SHP77 treated with DMSO at 0.1 percent for 48 hours (cell line): Measurements from ENCODE around the gene BMP7.
"Not testable (repeated sequence)": the region's sequence is repeated elsewhere in the genome, so short reads cannot be mapped to it uniquely, and the experiment has no call there.

Experiments used
- DNase-seq: peaks from one replicate; lab custom pipeline; 2025; lab: John Stamatoyannopoulos, UW

Gene BMP7

DNA sequence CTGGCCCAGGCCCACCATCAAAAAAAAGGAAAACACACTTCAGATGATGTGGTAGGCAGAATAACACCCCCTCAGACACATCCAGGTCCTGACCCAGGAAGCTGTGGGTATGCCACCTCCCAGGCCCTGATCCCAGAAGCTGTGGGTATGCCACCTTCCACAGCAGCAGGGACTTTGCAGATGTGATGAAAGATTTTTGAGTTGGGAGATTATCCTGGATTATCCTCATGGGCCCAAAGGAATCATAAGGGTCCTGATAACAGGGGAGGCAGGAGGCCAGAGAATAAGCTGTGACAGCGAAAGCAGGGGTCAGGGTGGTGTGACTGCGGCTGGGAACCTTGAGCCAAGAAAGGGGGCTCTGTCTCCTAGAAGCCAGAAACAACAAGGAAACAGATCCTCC, 55.0 kb downstream of the BMP7 start:
- no peak for DNase-seq

DNA sequence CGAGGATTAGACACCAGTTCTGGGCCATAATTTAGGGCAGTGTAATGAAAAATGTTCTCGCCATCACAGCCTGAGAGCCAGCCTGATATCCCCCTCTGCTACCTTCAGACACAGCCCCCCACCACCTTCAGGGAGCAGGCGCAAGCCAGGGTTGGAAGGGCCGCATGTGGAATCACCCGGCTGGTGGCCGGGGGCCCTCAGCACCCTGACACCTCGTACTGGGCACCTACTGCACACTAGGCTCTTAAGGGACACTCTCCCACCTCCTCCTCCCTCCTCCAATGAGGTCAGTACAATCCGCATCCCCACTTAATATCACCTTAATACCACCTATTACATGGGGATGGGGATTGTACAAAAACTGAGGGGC, 55.5 kb downstream of the BMP7 start:
- DNase-seq: no peak

DNA sequence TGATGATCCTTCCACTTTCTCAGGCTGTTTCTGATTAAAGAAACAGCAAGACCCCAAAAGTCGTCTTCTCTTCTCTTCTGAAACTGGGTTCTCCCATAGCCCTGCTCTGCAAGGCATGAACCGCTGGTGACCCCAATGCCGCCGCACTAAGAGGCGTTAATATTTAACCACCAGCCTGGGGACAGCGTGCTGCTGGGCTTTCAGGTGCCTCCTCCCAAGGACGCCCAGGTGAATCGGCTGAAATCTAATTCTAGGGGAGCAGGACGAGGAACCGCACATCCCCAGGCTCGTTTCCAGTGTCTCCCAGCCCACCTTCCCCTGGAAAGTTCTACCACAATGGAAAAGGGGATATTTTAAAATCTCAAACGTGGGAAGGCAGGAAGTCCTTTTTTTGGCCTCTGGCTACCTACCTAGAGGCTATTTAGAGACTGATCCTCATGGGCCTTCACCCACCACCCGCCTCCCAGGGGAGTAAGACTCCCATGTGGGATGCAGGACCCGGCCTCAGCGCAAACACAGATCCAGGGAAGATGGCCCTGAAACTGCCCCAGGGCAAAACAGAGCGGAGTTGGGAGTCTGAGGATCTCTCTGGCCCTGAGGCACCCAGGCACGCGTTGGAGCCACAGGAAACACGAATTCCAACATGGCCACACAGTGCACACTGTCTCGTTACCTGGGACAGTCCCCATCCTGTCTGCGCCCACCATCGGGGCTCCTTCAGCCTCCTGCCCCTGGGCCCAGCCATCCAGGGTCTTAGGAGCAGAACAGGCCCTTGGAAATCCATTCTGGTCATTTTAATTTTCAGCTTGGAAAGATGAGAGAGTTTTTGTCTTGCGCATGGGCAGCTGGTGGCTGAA, 56.2 kb downstream of the BMP7 start:
- DNase-seq: no peak

- DNase-seq: no peak
These were observed 57.0 kb downstream of the BMP7 start for GRCh38 chr20:57209413-57209812.

DNA sequence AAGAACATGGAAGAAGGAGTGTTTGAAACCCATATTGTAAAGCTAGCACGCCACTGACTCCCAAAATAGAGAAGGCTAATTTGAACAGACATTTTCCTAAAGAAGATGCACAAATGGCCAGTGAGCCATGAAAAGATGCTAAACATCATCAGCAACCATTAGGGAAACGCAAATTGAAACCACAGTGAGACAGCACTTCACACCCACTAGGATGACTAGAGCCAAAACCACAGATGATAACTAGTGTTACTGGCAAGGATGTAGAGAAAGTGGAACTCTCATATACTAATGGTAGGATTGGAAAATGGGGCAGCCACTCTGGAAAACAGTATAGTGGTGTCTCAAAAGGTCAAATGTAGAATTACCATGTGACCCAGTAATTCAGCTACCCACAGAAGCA, 58.2 kb downstream of the BMP7 start:
- no peak for DNase-seq

- no peak for DNase-seq
These were observed 59.2 kb downstream of the BMP7 start for GRCh38 chr20:57207251-57207650.

GRCh38 chr20:57205606-57206219, 60.7 kb downstream of the BMP7 start:
- DNase-seq: no peak

- DNase-seq: no peak
These were observed 62.5 kb downstream of the BMP7 start for GRCh38 chr20:57203986-57204385.

GRCh38 chr20:57203204-57203603, 63.2 kb downstream of the BMP7 start:
- no peak for DNase-seq

- no peak for DNase-seq
These were observed 64.1 kb downstream of the BMP7 start for GRCh38 chr20:57202309-57202708.

GRCh38 chr20:57200882-57201695, 65.4 kb downstream of the BMP7 start:
- DNase-seq: no peak

GRCh38 chr20:57199656-57200405, 66.6 kb downstream of the BMP7 start:
- no peak for DNase-seq

DNA sequence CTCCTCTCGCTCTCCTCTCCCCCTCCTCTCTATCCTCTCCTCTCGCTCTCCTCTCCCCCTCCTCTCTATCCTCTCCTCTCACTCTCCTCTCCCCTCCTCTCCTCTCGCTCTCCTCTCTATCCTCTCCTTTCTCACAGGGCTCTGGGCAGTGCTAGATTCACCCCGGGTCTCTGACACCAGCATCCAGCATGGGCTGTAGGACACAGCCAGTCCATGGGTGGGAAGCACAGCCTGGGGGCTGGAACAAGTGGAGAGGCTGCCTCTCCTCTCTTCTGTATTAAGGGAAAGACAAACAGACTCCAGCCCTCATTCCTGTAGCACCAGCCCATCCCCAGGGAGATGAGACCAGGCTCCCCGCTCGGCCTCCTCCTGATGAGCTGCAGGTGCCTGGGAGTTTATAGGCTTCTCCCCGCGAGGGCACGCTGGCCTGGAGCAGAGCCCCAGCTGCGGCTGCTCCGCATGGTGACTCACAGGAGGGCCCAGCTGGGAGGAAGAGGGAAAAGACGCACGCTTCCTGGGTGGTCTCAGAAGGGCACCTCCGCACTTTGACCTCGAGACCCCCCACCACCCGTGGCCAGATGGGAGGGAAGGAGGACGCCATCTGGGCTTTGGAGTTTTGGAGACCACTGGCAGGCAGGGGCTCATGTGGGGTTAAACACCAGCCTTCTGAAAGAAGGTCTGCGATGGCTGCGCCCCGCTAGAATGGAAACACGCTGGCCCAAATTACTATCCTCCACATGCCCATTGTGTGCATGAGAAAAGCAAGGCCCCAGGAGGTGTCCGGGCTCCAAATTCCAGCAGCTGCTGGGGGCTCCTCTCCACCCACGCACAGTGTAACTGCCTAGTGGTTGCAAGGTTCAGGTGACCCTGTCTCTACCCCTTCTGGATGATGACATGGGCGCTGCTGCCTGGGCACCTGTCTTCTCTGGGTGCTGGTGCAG, 68.0 kb downstream of the BMP7 start:
- no peak for DNase-seq

DNA sequence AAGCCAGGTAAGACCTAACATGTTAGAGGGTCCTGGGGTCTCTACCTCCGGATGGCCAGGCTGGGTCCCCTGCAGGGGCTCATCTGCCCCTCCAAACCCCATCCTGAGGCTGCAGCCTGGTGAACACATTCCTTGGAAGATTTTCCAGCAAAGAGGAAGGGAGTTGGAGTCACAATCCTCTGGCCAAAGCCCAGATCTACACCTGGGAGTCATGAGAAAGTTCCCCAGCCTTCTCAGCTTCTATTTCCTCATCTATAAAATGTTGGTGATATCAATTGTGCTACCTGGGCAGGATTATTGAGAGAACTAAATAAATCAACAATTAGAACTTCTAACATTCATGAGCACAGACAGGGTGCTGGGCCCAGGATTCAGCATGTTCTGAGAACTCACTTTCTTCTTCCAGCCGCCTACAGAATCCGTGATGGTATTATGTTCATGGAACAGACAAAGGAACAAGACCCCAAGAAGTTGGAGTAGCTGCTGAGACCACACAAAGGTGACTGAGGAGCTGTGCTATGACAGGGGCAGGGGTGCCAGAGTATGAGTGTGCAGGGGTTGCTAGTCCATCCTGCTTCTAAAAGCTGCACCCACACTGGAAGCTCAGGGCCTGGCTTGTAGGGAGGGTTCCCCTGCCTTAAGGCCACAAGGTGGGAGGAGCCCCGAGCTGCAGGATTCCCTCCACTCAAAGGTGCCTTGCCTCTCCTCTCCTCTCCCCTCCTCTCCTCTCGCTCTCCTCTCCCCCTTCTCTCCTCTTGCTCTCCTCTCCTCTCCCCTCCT, 68.9 kb downstream of the BMP7 start:
- DNase-seq: no peak

GRCh38 chr20:57195469-57196100, 70.9 kb downstream of the BMP7 start:
- no peak for DNase-seq

- DNase-seq: no peak
These were observed 71.4 kb downstream of the BMP7 start for GRCh38 chr20:57195023-57195422.

DNA sequence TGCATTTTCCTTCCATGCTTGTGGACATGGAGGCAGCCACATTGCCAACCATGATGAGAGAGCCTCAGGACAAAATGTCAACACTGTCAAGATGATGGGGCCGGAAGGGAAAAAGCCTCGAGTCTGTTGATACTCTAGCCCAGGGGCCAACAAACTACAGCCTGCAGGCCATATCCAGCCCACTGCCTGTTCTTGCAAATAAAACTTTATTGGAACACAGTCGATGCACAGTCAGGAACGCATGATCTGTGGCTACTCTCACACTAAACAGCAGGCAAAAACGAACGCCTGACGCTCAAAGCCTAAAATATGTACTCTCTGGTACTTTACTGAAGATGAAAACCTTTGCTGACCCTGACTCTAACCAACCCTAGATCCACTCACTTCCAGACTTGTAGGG, 72.3 kb downstream of the BMP7 start:
- no peak for DNase-seq

DNA sequence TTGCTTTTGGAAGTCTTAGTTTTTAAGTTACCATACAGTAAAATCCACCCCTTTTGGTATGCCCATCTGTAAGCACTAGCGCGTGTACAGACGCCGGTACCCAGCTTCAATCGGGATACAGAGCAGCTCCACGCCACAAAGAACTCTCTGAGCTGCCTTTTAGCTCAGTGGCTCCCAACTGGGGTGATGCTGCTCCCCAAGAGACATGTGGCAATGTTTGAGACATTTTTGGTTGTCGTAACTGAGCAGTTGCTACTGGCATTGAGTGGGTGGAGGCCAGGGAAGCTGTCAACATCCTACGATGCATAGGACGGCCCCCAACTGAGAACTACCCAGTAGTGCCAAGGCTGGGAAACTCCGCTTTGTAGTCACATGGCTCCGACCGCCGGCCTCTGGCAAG, 73.3 kb downstream of the BMP7 start:
- DNase-seq: no peak

GRCh38 chr20:57192311-57192710, 74.1 kb downstream of the BMP7 start:
- no peak for DNase-seq

DNA sequence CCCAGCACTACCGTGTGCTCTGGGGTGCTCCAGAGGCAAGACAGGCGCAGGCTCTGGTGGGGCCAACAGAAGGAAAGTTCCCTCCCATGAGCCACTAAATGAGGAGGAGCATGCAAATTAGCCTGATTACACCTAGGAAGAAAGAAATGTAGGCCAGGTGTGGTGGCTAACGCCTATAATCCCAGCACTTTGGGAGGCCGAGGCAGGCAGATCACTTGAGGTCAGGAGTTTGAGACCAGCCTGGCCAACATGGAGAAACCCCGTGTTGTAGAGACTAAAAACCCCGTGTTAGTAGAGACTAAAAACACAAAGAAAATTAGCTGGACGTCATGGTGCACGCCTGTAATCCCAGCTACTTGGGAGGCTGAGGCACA, 75.2 kb downstream of the BMP7 start:
- not testable (repeated sequence) for DNase-seq
